IPS-NIHi7 (cell line): ENCODE measurements around the gene PAX7.
A peak's percentile ranks its signal among the peaks of the same experiment; 100 is the strongest.
"Not testable (repeated sequence)": the region's sequence is repeated elsewhere in the genome, so short reads cannot be mapped to it uniquely, and the experiment has no call there.

Source experiments
- DNase-seq: peaks from one replicate; pipeline ENCODE4 v3.0.0; 2012; ENCODE audit warnings: mixed read lengths; ENCODE audit errors: extremely low spot score

Gene PAX7

GRCh38 chr1:18658831-18659230 lies 28.2 kb downstream of the PAX7 start:
- no peak for DNase-seq

- no peak for DNase-seq
Measured at GRCh38 chr1:18661404-18662285, 31.0 kb downstream of the PAX7 start.

- DNase-seq = no peak
Measured at GRCh38 chr1:18662286-18662639, 31.6 kb downstream of the PAX7 start.

- no peak for DNase-seq
Measured at GRCh38 chr1:18666317-18666920, 35.8 kb downstream of the PAX7 start.

- DNase-seq = no peak
Measured at GRCh38 chr1:18667333-18667732, 36.7 kb downstream of the PAX7 start.

GRCh38 chr1:18668046-18668445 lies 37.4 kb downstream of the PAX7 start:
- no peak for DNase-seq

GRCh38 chr1:18668750-18669404 lies 38.2 kb downstream of the PAX7 start:
- no peak for DNase-seq

GRCh38 chr1:18670121-18670867 lies 39.6 kb downstream of the PAX7 start:
- DNase-seq = no peak

GRCh38 chr1:18670868-18671225 lies 40.2 kb downstream of the PAX7 start:
- DNase-seq = no peak

GRCh38 chr1:18673976-18674375 lies 43.3 kb downstream of the PAX7 start:
- DNase-seq = no peak

GRCh38 chr1:18676332-18676781 lies 45.7 kb downstream of the PAX7 start:
- peak; percentile 31 for DNase-seq

- peak; percentile 86 for DNase-seq
Measured at GRCh38 chr1:18681423-18681835, 50.8 kb downstream of the PAX7 start.

- DNase-seq = peak; percentile 53
Measured at GRCh38 chr1:18682375-18682774, 51.7 kb downstream of the PAX7 start.

GRCh38 chr1:18684303-18684702 lies 53.7 kb downstream of the PAX7 start:
- DNase-seq = no peak

- DNase-seq = no peak
Measured at GRCh38 chr1:18686540-18686939, 55.9 kb downstream of the PAX7 start.

- DNase-seq = no peak
Measured at GRCh38 chr1:18687273-18687672, 56.6 kb downstream of the PAX7 start.

GRCh38 chr1:18691648-18692047 lies 61.0 kb downstream of the PAX7 start:
- no peak for DNase-seq

GRCh38 chr1:18693256-18694098 lies 62.8 kb downstream of the PAX7 start:
- peak; percentile 90 for DNase-seq

GRCh38 chr1:18694289-18694688 lies 63.6 kb downstream of the PAX7 start:
- not testable (repeated sequence) for DNase-seq

GRCh38 chr1:18697541-18697940 lies 66.9 kb downstream of the PAX7 start:
- DNase-seq = no peak

GRCh38 chr1:18700530-18700929 lies 69.9 kb downstream of the PAX7 start:
- DNase-seq = no peak
